ENCODE results near the gene TAF7L. TPM values are rescaled to one million over a fixed set of nuclear protein-coding genes. Genes with fewer than 3 reads are reported as not detected.

TAF7L gene
- total and polyA plus RNA-seq, 2 donors from 2014 or later, result 0.30 TPM; not detected in 1

GRCh38 chrX:101252634-101253033, 38.5 kb downstream of the TAF7L start:
- intact Hi-C loops (cut with DNase I), result no loop called here
- no peaks in the 10 kb centered on the region for H3K27me3 ChIP-seq (ENCODE audit: control insufficient read depth, insufficient read depth, low read length)
- no peak for DNase-seq
- no peaks in the 10 kb centered on the region for H3K9me3 ChIP-seq (ENCODE audit: control insufficient read depth in 2 of 3, insufficient read depth in 1 of 3, low read length in 3 of 3)
- FAIRE-seq, result no peak
- no peak overlapping the region for H3K9ac ChIP-seq (ENCODE audit: low read length in 3 of 3)
- H3K27ac ChIP-seq (ENCODE audit: low read depth in 2 of 2, low read length in 2 of 2), result no peak overlapping the region
- no peak overlapping the region for H3K4me3 ChIP-seq (ENCODE audit: low read length in 3 of 3)
- TF ChIP-seq CTCF (IDR thresholded peaks at IDR 0.05; ENCODE audit: borderline replicate concordance, extremely low read depth, insufficient read depth), result no peak
- H3K36me3 ChIP-seq (ENCODE audit: control insufficient read depth in 2 of 3, insufficient read depth in 3 of 3, low read length in 3 of 3), result no peaks in the 10 kb centered on the region
- H3K4me1 ChIP-seq (ENCODE audit: control insufficient read depth in 2 of 3, insufficient read depth in 2 of 3, low read depth in 1 of 3, low read length in 3 of 3), result no peaks in the 10 kb centered on the region

GRCh38 chrX:101241531-101241930, 49.6 kb downstream of the TAF7L start:
- DNase-seq (no peak), FAIRE-seq (no peak)
- no peaks in the 10 kb centered on the region for H3K4me1 ChIP-seq (ENCODE audit: control insufficient read depth in 2 of 3, insufficient read depth in 2 of 3, low read depth in 1 of 3, low read length in 3 of 3)
- H3K27me3 ChIP-seq (ENCODE audit: control insufficient read depth, insufficient read depth, low read length), result no peaks in the 10 kb centered on the region
- H3K9ac ChIP-seq (ENCODE audit: low read length in 3 of 3), result no peak overlapping the region
- H3K4me3 ChIP-seq (ENCODE audit: low read length in 3 of 3), result no peak overlapping the region
- H3K27ac ChIP-seq (ENCODE audit: low read depth in 2 of 2, low read length in 2 of 2), result no peak overlapping the region
- no peaks in the 10 kb centered on the region for H3K36me3 ChIP-seq (ENCODE audit: control insufficient read depth in 2 of 3, insufficient read depth in 3 of 3, low read length in 3 of 3)
- intact Hi-C loops (cut with DNase I), result no loop called here
- TF ChIP-seq CTCF (IDR thresholded peaks at IDR 0.05; ENCODE audit: borderline replicate concordance, extremely low read depth, insufficient read depth), result no peak
- no peaks in the 10 kb centered on the region for H3K9me3 ChIP-seq (ENCODE audit: control insufficient read depth in 2 of 3, insufficient read depth in 1 of 3, low read length in 3 of 3)

GRCh38 chrX:101237041-101237440, 54.1 kb downstream of the TAF7L start:
- H3K27me3 ChIP-seq (ENCODE audit: control insufficient read depth, insufficient read depth, low read length), result no peaks in the 10 kb centered on the region
- no peak for FAIRE-seq
- intact Hi-C loops (cut with DNase I), result no loop called here

More at GRCh38 chrX:101237041-101237440, 54.1 kb downstream of the TAF7L start:
- DNase-seq, result no peak
- TF ChIP-seq CTCF (IDR thresholded peaks at IDR 0.05; ENCODE audit: borderline replicate concordance, extremely low read depth, insufficient read depth), result no peak
- Histone ChIP-seq H3K36me3 (ENCODE audit: control insufficient read depth in 2 of 3, insufficient read depth in 3 of 3, low read length in 3 of 3) (no peaks in the 10 kb centered on the region), H3K9me3 (ENCODE audit: control insufficient read depth in 2 of 3, insufficient read depth in 1 of 3, low read length in 3 of 3) (no peaks in the 10 kb centered on the region), H3K9ac (ENCODE audit: low read length in 3 of 3) (no peak overlapping the region), H3K27ac (ENCODE audit: low read depth in 2 of 2, low read length in 2 of 2) (no peak overlapping the region), H3K4me3 (ENCODE audit: low read length in 3 of 3) (no peak overlapping the region), H3K4me1 (ENCODE audit: control insufficient read depth in 2 of 3, insufficient read depth in 2 of 3, low read depth in 1 of 3, low read length in 3 of 3) (no peaks in the 10 kb centered on the region)

Data from kidney (tissue), 14 donors.